Panc1 (cell line): ENCODE data around the gene MBD4.

Experiments
- POLR2AphosphoS5 ChIP-seq: IDR thresholded peaks from 2 replicates; pipeline ENCODE4 v1.6.1; 2012; ENCODE audit warnings: mild to moderate bottlenecking, low read depth, low read length, moderate library complexity
- TF ChIP-seq, protein P1 (sequence below): fragments of 450-650 bp; IDR thresholded peaks from 2 replicates; pipeline ENCODE4 v1.5.1; 2017; ENCODE audit warnings: mild to moderate bottlenecking

DNA sequence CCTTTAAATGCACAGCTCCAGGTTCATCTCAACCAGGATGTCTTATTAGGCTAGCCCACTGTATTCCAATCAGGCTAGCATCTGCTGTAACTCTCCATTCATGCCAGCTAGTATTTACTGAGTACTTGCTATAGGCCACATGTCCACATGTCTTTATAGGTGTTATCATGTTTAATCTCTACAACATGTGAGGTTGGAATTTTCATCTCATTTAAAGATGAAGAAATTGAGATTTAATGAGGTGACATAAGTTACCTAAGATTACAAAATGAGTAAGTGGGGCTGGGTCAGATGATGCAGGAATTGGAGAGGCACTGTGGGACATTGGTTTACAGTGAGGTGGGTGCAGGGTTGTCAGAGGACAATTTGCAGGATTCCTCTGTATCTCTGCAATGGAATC is 3.2 kb upstream of the MBD4 start:
- TF ChIP-seq, protein P1, sequence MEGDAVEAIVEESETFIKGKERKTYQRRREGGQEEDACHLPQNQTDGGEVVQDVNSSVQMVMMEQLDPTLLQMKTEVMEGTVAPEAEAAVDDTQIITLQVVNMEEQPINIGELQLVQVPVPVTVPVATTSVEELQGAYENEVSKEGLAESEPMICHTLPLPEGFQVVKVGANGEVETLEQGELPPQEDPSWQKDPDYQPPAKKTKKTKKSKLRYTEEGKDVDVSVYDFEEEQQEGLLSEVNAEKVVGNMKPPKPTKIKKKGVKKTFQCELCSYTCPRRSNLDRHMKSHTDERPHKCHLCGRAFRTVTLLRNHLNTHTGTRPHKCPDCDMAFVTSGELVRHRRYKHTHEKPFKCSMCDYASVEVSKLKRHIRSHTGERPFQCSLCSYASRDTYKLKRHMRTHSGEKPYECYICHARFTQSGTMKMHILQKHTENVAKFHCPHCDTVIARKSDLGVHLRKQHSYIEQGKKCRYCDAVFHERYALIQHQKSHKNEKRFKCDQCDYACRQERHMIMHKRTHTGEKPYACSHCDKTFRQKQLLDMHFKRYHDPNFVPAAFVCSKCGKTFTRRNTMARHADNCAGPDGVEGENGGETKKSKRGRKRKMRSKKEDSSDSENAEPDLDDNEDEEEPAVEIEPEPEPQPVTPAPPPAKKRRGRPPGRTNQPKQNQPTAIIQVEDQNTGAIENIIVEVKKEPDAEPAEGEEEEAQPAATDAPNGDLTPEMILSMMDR: no peak
- no peak for TF ChIP-seq POLR2AphosphoS5
